Urinary bladder (tissue), 4 donors: ENCODE data around the gene MFAP2. TPM values are rescaled to one million over a fixed set of nuclear protein-coding genes. Genes with fewer than 3 reads are reported as not detected.

Experiments
- DNase-seq: peaks from one replicate; pipeline ENCODE4 v3.0.0-alpha.2; 2015; ENCODE audit errors: extremely low spot score
- H3K27ac ChIP-seq: one replicate; pipeline ENCODE4 v1.5.1; 2013; ENCODE audit warnings: low read depth, mild to moderate bottlenecking, moderate library complexity
- H3K36me3 ChIP-seq: one replicate; pipeline ENCODE4 v1.6.1; 2013; ENCODE audit warnings: mild to moderate bottlenecking, moderate library complexity; ENCODE audit not compliant: insufficient read depth
- H3K4me1 ChIP-seq: one replicate; pipeline ENCODE4 v1.6.1; 2013; ENCODE audit warnings: mild to moderate bottlenecking, moderate library complexity; ENCODE audit not compliant: insufficient read depth
- H3K4me3 ChIP-seq: one replicate; pipeline ENCODE4 v1.5.1; 2013; ENCODE audit warnings: low read depth, low read length
- WGBS: extraction: QIAGEN DNeasy Blood & Tissue Kit; methylation state at CpG from one replicate; pipeline ENCODE4 v1.1.7; 2013; 5-methylcytosine and 5-hydroxymethylcytosine counted together
- polyA plus RNA-seq: library from polyadenylated mRNA; stranded (reverse); fragments of 200-250 nt; gene quantifications from one replicate; pipeline ENCODE4 v1.2.3, GENCODE V29; 2013
- total RNA-seq: library from RNA; depleted of rRNA; stranded (reverse); fragments of >200 nt; gene quantifications from one replicate; pipeline ENCODE4 v1.2.3, GENCODE V29; 2014
- donor health status: healthy with polysubstance abuse.
- donor health status: healthy.

MFAP2 gene
- total and polyA plus RNA-seq, 2 donors = 20.3 to 33.3 TPM

GRCh38 chr1:16983649-16984048 lies 3.2 kb upstream of the MFAP2 start:
- no peaks in the 10 kb centered on the region for H3K36me3 ChIP-seq
- 97% methylated on average over 4 of the region's 4 CpGs for WGBS
- no peak overlapping the region for H3K4me3 ChIP-seq
- H3K27ac ChIP-seq = no peak overlapping the region
- H3K4me1 ChIP-seq = no peaks in the 10 kb centered on the region
- DNase-seq = no peak

DNA sequence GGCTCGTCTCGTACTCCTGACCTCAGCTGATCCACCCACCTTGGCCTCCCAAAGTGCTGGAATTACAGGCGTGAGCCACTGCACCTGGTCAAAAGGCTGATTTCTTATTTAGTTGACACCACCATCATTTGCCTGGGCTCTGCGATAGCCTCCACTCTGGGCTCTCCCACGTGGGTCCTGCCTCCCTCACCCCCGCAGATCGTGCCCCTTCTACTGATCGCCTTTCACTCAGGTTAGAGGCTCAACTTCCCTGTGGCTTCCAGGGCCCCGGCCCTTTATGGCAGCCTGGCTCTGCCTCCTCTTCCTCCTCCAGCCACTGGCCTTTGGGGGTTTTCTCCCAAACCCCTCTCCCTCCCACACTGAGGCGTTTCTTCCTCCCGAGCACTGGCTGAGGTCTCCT lies 2.5 kb upstream of the MFAP2 start:
- WGBS = 88% methylated on average over 11 of the region's 11 CpGs
- no peak for DNase-seq
- Histone ChIP-seq H3K36me3 (no peaks in the 10 kb centered on the region), H3K4me1 (no peaks in the 10 kb centered on the region), H3K27ac (no peak overlapping the region), H3K4me3 (no peak overlapping the region)

DNA sequence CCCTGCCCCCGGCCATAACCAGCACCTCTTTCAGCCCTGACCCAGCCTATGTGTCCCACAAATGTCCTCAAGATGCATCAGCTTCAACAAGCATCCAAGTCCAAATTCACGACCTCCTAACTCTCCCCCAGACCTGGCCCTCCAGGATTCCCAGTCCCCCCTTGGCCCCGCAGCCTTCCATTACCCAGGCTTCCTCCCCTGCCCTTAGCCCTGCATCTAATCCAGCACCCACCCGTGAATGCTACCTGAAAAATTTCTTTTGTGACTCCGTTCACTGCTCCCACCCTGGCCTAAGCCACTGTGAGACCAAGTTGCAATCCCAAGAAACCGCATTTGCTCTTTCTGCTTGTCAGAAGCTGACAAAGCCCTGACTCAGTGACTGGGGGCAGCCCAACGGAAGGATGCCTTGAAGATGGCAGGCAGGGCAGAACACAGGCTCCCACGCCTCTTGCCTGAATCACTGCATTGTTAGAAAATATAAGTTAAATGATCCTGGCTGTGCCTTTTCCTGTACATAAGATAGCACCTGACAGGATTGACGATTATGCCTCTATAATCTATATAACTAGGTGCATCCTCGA lies 939 bp upstream of the MFAP2 start:
- DNase-seq = no peak
- Histone ChIP-seq H3K4me3 (no peak overlapping the region), H3K4me1 (no peaks in the 10 kb centered on the region), H3K36me3 (no peaks in the 10 kb centered on the region), H3K27ac (no peak overlapping the region)
- 92% methylated on average over 10 of the region's 10 CpGs for WGBS

GRCh38 chr1:16979475-16980327 lies 719 bp downstream of the MFAP2 start:
- no peaks in the 10 kb centered on the region for H3K36me3 ChIP-seq
- peak overlapping the region; percentile 49 for H3K4me3 ChIP-seq
- peak overlapping the region; percentile 11 for H3K27ac ChIP-seq
- WGBS = 17% methylated on average over 44 of the region's 44 CpGs
- no peaks in the 10 kb centered on the region for H3K4me1 ChIP-seq
- peak; percentile 29 for DNase-seq

DNA sequence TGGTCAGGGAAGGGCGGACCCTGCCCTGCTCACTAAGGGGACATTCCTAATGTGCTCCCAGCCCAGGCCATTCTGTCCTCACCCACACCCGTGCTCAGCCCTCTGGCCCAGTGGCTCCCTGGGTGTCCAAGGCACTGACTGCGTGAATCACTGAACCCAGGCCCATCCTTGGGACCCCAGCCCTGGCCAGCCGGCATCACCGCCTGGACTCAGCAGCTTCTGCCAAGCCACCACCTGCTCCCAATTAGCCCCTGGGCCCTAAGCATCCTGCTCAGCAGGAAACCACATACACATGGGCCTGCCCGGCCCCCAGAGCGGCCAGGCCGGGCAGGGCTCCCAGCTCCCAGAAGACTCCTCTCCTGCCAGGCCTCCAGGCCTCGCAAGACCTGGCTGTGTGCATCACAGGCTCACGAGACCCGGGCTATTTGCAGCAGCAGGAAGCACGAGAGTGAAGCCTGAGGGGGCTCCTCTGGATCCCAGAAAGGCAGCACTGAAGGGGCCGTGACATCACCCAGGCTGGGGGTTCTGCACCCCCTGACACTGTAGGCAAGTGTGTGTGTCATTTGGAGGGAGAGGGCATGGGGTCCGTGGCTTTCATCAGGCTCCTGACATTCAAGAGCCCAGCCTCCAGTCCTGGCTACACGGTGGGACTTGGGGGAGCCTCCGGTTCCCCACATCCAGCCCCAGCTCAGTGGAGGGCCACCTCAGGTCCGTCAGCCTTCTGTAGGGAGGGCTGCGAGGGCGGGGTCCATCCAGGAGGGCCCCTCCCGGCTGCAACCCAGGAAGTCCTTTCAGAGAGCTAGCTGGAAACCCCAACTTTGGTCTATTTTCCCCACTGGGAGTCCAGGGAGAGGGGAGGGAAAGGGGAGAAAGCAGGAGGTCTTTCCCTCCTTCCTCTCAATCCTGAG lies 1.6 kb downstream of the MFAP2 start:
- Histone ChIP-seq H3K4me1 (no peaks in the 10 kb centered on the region), H3K27ac (peak overlapping the region; percentile 48), H3K4me3 (no peak overlapping the region), H3K36me3 (no peaks in the 10 kb centered on the region)
- WGBS = 51% methylated on average over 20 of the region's 20 CpGs
- DNase-seq = no peak

- no peak overlapping the region for H3K27ac ChIP-seq
- H3K36me3 ChIP-seq = no peaks in the 10 kb centered on the region
- H3K4me3 ChIP-seq = no peak overlapping the region
- H3K4me1 ChIP-seq = no peaks in the 10 kb centered on the region
- WGBS = 87% methylated on average over 4 of the region's 4 CpGs
- DNase-seq = no peak
Observed at GRCh38 chr1:16978139-16978538, 2.3 kb downstream of the MFAP2 start.

- WGBS = 92% methylated on average over 5 of the region's 5 CpGs
- H3K27ac ChIP-seq = no peak overlapping the region
- no peak overlapping the region for H3K4me3 ChIP-seq
- H3K36me3 ChIP-seq = no peaks in the 10 kb centered on the region
- DNase-seq = no peak
- H3K4me1 ChIP-seq = no peaks in the 10 kb centered on the region
Observed at GRCh38 chr1:16977377-16977776, 3.0 kb downstream of the MFAP2 start.

DNA sequence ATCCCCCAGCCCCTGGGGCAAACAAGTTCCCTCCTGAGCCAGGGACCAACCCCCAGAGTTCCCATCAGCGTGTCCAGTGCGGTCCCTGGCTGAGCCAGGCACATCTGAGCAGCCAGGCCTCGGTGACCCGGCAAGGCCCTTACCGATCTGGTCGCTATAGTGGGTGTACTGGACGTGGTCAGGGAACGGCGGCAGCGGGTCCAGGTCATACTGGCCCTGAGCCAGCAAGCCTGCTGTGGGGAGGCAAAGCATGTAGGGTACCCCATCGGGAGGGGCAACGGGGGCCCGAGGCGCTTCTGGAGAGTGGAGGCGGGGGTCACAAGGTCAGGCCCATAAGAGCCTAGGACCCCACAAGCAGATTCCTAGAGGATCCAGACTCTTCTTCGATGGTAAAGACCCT lies 3.5 kb downstream of the MFAP2 start:
- WGBS = 86% methylated on average over 16 of the region's 16 CpGs
- Histone ChIP-seq H3K4me3 (no peak overlapping the region), H3K27ac (no peak overlapping the region), H3K4me1 (no peaks in the 10 kb centered on the region), H3K36me3 (no peaks in the 10 kb centered on the region)
- no peak for DNase-seq

GRCh38 chr1:16975838-16976237 lies 4.6 kb downstream of the MFAP2 start:
- WGBS = 87% methylated on average over 14 of the region's 14 CpGs
- no peaks in the 10 kb centered on the region for H3K36me3 ChIP-seq
- no peaks in the 10 kb centered on the region for H3K4me1 ChIP-seq
- H3K4me3 ChIP-seq = no peak overlapping the region
- H3K27ac ChIP-seq = no peak overlapping the region
- no peak for DNase-seq

GRCh38 chr1:16975211-16975610 lies 5.2 kb downstream of the MFAP2 start:
- DNase-seq = no peak
- Histone ChIP-seq H3K4me1 (no peaks in the 10 kb centered on the region), H3K36me3 (no peaks in the 10 kb centered on the region), H3K4me3 (no peak overlapping the region), H3K27ac (no peak overlapping the region)
- 76% methylated on average over 14 of the region's 14 CpGs for WGBS

DNA sequence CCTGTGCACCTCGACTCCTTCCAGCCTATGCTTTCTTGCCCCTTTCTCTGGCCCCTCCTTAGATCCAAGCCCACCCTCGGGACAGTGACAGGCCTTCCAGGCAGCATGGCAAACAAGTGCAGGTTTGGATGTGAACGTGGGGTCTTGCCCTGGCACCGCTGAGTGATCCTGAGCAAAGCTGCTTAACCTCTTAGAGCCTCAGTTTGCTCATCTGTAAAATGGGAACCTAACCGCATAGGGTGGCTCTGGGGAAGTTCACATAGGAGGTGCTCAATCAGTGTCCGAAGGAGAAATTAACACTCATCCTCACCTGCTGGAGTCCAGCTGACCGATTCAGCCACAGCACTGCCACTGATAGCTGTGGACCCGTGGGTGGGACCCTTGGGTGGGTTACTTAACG lies 7.2 kb downstream of the MFAP2 start:
- H3K27ac ChIP-seq = no peak overlapping the region
- WGBS = 79% methylated on average over 9 of the region's 9 CpGs
- H3K4me3 ChIP-seq = no peak overlapping the region
- no peaks in the 10 kb centered on the region for H3K4me1 ChIP-seq
- no peak for DNase-seq
- no peaks in the 10 kb centered on the region for H3K36me3 ChIP-seq

DNA sequence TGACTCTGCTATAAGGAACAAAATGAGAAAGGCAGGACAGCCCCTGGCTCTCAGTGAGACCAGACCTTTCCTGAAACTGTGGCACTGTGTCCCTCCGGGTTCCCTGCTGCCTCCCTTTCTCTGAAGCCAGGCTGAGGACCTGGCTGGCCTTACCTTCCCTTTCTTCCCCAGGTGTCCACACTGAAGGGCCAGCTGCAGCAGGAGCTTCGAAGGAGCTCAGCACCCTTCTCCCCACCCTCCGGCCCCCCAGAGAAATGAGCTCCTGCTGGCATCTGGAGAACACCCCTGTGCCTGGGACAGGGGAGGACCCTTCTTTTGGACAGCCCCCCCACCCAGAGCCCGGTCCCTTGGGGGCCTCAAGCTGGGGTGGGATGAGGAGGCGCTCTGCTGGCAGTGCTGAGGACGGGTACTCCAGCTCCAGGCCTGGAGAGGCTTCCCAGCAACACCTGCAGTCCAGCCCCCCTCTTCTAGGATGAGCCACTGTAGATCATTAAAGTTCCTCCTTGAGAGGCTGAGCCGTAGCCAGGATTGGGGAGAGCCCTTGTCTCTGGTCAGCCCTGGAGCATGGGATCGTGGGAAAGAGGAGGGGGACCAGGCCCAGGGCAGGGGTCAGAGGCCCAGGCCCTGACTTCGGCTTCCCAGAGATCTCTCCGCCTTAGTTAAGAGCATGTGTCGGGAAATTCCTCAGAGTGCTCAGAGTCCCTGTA lies 8.1 kb downstream of the MFAP2 start:
- DNase-seq = no peak
- Histone ChIP-seq H3K4me3 (no peak overlapping the region), H3K36me3 (no peaks in the 10 kb centered on the region), H3K4me1 (no peaks in the 10 kb centered on the region), H3K27ac (no peak overlapping the region)
- 81% methylated on average over 11 of the region's 11 CpGs for WGBS
